ENCODE data around the gene BRMS1.
A peak's percentile ranks its signal among the peaks of the same experiment; 100 is the strongest.

BRMS1 gene

GRCh38 chr11:66344550-66345315, at the start of gene BRMS1:
Gene BRMS1 (minus strand): TSS chr11:66345104. CDS start chr11:66342234, 2,870 bp downstream.
- peaks cover 18% of the 10 kb centered on the region; the same call in 1 of the 2 replicates for H3K79me2 ChIP-seq (ENCODE audit: insufficient read depth, low read depth)
- peak within 1 kb of the TSS; percentile 84 for H2AFZ ChIP-seq (ENCODE audit: low read depth)
- H3K27me3 ChIP-seq (ENCODE audit: insufficient read depth, low read depth), result no peaks in the 10 kb centered on the region
- no peaks in the 10 kb centered on the region; the same call in 1 of the 2 replicates for H3K36me3 ChIP-seq (ENCODE audit: insufficient read depth)
- TF ChIP-seq CTCF (conservative IDR thresholded peaks at IDR 0.05; ENCODE audit: low read depth, low read length), result no peak
- peak within 1 kb of the TSS; percentile 59 for H3K27ac ChIP-seq
- H3K4me1 ChIP-seq (ENCODE audit: low read depth, poor library complexity, severe bottlenecking), result peaks cover 20% of the 10 kb centered on the region
- H3K4me3 ChIP-seq (IDR thresholded peaks at IDR 0.05; ENCODE audit: insufficient read depth, low read depth, low read length), result peak within 1 kb of the TSS; percentile 51
- peak within 1 kb of the TSS; percentile 98 for H3K4me2 ChIP-seq
- H4K20me1 ChIP-seq (ENCODE audit: insufficient read depth), result no peaks in the 10 kb centered on the region
- peak within 1 kb of the TSS; percentile 59 for H3K9ac ChIP-seq

- no peaks in the 10 kb centered on the region for H3K4me1 ChIP-seq (ENCODE audit: low read depth, poor library complexity, severe bottlenecking)
- no peak overlapping the region for H3K4me3 ChIP-seq (IDR thresholded peaks at IDR 0.05; ENCODE audit: insufficient read depth, low read depth, low read length)
- no peak for TF ChIP-seq CTCF (conservative IDR thresholded peaks at IDR 0.05; ENCODE audit: low read depth, low read length)
- no peak overlapping the region for H3K4me2 ChIP-seq
- H2AFZ ChIP-seq (ENCODE audit: low read depth), result no peak overlapping the region
- H3K9ac ChIP-seq, result no peak overlapping the region
- no peaks in the 10 kb centered on the region for H3K79me2 ChIP-seq (ENCODE audit: insufficient read depth, low read depth)
- no peaks in the 10 kb centered on the region for H4K20me1 ChIP-seq (ENCODE audit: insufficient read depth)
- H3K27ac ChIP-seq, result no peak overlapping the region
- H3K36me3 ChIP-seq (ENCODE audit: insufficient read depth), result no peaks in the 10 kb centered on the region
- H3K27me3 ChIP-seq (ENCODE audit: insufficient read depth, low read depth), result peaks cover 22% of the 10 kb centered on the region; the same call in 1 of the 2 replicates
These were observed 49.0 kb upstream of the BRMS1 start for GRCh38 chr11:66393954-66394353.

- no peak for TF ChIP-seq CTCF (conservative IDR thresholded peaks at IDR 0.05; ENCODE audit: low read depth, low read length)
These were observed 46.4 kb upstream of the BRMS1 start for GRCh38 chr11:66391322-66391721.

GRCh38 chr11:66388780-66389386, 44.0 kb upstream of the BRMS1 start:
- H4K20me1 ChIP-seq (ENCODE audit: insufficient read depth), result no peaks in the 10 kb centered on the region
- H3K4me2 ChIP-seq, result no peak overlapping the region
- peak; percentile 80 for TF ChIP-seq CTCF (conservative IDR thresholded peaks at IDR 0.05; ENCODE audit: low read depth, low read length)
- no peak overlapping the region for H3K27ac ChIP-seq
- H3K4me1 ChIP-seq (ENCODE audit: low read depth, poor library complexity, severe bottlenecking), result peaks cover 11% of the 10 kb centered on the region
- no peak overlapping the region for H3K9ac ChIP-seq
- H3K79me2 ChIP-seq (ENCODE audit: insufficient read depth, low read depth), result no peaks in the 10 kb centered on the region
- H3K27me3 ChIP-seq (ENCODE audit: insufficient read depth, low read depth), result peaks cover 30% of the 10 kb centered on the region; the same call in 1 of the 2 replicates
- no peaks in the 10 kb centered on the region for H3K36me3 ChIP-seq (ENCODE audit: insufficient read depth)
- H2AFZ ChIP-seq (ENCODE audit: low read depth), result no peak overlapping the region
- no peak overlapping the region for H3K4me3 ChIP-seq (IDR thresholded peaks at IDR 0.05; ENCODE audit: insufficient read depth, low read depth, low read length)

More at GRCh38 chr11:66391322-66391721, 46.4 kb upstream of the BRMS1 start:
- H2AFZ ChIP-seq (ENCODE audit: low read depth), result no peak overlapping the region
- H3K27ac ChIP-seq, result no peak overlapping the region
- peaks cover 32% of the 10 kb centered on the region; the same call in 1 of the 2 replicates for H3K27me3 ChIP-seq (ENCODE audit: insufficient read depth, low read depth)
- no peaks in the 10 kb centered on the region for H3K79me2 ChIP-seq (ENCODE audit: insufficient read depth, low read depth)
- H3K9ac ChIP-seq, result no peak overlapping the region
- peaks cover 4% of the 10 kb centered on the region for H3K4me1 ChIP-seq (ENCODE audit: low read depth, poor library complexity, severe bottlenecking)
- H4K20me1 ChIP-seq (ENCODE audit: insufficient read depth), result no peaks in the 10 kb centered on the region
- no peak overlapping the region for H3K4me2 ChIP-seq
- H3K36me3 ChIP-seq (ENCODE audit: insufficient read depth), result no peaks in the 10 kb centered on the region
- no peak overlapping the region for H3K4me3 ChIP-seq (IDR thresholded peaks at IDR 0.05; ENCODE audit: insufficient read depth, low read depth, low read length)
